HEK293 (cell line): Measurements from ENCODE around the gene LCE3A.

ENCODE experiments used
- ZNF2 ChIP-seq: fragments of 450-650 bp; formaldehyde crosslinking; IDR thresholded peaks from 2 replicates; pipeline ENCODE4 v1.5.1; 2016; ENCODE audit warnings: missing biosample characterization, missing genetic modification characterization
- TF ChIP-seq, protein P1 (sequence below): fragments of 450-650 bp; formaldehyde crosslinking; IDR thresholded peaks from 2 replicates; pipeline ENCODE4 v1.5.1; 2016; ENCODE audit warnings: missing biosample characterization, missing genetic modification characterization

DNA sequence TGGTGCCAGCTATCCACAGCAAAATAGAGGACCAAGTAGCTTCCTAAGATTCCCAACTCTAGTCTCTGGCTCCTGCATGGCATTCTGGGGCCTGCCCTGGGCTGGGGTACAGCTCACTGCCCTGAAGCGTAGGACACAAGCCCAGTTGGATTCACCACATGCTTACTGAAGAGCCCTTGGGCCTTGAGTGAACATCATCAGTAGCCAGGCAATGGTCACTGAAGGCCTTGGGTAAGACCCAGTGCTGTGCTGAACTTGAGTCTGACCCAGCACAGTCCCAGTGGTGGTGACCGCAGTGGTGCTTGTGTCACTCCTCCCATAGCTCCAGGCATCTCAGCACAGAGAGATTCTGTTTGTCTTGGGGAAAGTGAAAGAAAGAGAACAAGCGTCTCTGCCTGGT lies 7.7 kb upstream of the LCE3A start:
- TF ChIP-seq ZNF2 (tag by site-specific recombination) = no peak
- TF ChIP-seq, protein P1, sequence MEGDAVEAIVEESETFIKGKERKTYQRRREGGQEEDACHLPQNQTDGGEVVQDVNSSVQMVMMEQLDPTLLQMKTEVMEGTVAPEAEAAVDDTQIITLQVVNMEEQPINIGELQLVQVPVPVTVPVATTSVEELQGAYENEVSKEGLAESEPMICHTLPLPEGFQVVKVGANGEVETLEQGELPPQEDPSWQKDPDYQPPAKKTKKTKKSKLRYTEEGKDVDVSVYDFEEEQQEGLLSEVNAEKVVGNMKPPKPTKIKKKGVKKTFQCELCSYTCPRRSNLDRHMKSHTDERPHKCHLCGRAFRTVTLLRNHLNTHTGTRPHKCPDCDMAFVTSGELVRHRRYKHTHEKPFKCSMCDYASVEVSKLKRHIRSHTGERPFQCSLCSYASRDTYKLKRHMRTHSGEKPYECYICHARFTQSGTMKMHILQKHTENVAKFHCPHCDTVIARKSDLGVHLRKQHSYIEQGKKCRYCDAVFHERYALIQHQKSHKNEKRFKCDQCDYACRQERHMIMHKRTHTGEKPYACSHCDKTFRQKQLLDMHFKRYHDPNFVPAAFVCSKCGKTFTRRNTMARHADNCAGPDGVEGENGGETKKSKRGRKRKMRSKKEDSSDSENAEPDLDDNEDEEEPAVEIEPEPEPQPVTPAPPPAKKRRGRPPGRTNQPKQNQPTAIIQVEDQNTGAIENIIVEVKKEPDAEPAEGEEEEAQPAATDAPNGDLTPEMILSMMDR (tag by site-specific recombination) = no peak
